SK-N-SH (cell line): Measurements from ENCODE around the gene ABCA8. TPM values are rescaled to one million over a fixed set of nuclear protein-coding genes. Genes with fewer than 3 reads are reported as not detected.

ENCODE experiments used
- CTCF ChIA-PET: fragments of 300-600, 350-600 bp; formaldehyde crosslinking; extraction: SDS; loops from one replicate; lab custom pipeline; 2021; lab: Yijun Ruan, JAX
- POLR2A ChIA-PET: fragments of 350-600 bp; sonication (Branson Sonifier 250); formaldehyde crosslinking; extraction: SDS; loops from one replicate; lab custom pipeline; 2020; ENCODE audit warnings: antibody characterized with exemption, inconsistent platforms; lab: Yijun Ruan, JAX
- DNase-seq: peaks from one replicate; pipeline ENCODE4 v3.0.0; 2012
- H2AFZ ChIP-seq: fragments of 200-600 bp; sonication (generic); 2 replicates; pipeline ENCODE4 v1.8.1; 2016; ENCODE audit warnings: antibody characterized with exemption, mild to moderate bottlenecking, low read depth
- H3F3A ChIP-seq: fragments of 200-600 bp; sonication (generic); replicated peaks from 2 replicates; pipeline ENCODE3; 2016; ENCODE audit warnings: antibody characterized with exemption, mild to moderate bottlenecking; ENCODE audit not compliant: insufficient read depth
- H3K27ac ChIP-seq, 2 experiments: fragments of 200-500 bp in 1 of 2; fragments of 200-600 bp in 1 of 2; sonication (Bioruptor generic) in 1 of 2; sonication (generic), shearing (Covaris generic) in 1 of 2; 2 replicates each; pipeline versions ENCODE4 v1.5.1 to v1.6.1; 2014 to 2016; ENCODE audit warnings: low read depth in 2 of 2, inconsistent platforms in 1 of 2, low read length in 1 of 2, mild to moderate bottlenecking in 1 of 2, mixed read lengths in 1 of 2
- H3K27me3 ChIP-seq: fragments of 200-600 bp; sonication (generic), shearing (Covaris generic); 2 replicates; pipeline ENCODE4 v1.6.1; 2016; ENCODE audit warnings: mixed run types; ENCODE audit not compliant: insufficient read depth
- H3K36me3 ChIP-seq, 2 experiments: fragments of 200-500 bp in 1 of 2; fragments of 200-600 bp in 1 of 2; sonication (Bioruptor generic) in 1 of 2; sonication (generic) in 1 of 2; replicated peaks in 1 of 2; 2 replicates each; pipeline versions ENCODE3 to v1.5.1; 2014 to 2016; ENCODE audit warnings: low read length in 1 of 2, mild to moderate bottlenecking in 1 of 2; ENCODE audit not compliant: insufficient read depth in 2 of 2, control insufficient read depth in 1 of 2
- H3K4me1 ChIP-seq, 2 experiments: fragments of 200-500 bp in 1 of 2; fragments of 200-600 bp in 1 of 2; sonication (Bioruptor generic) in 1 of 2; sonication (generic), shearing (Covaris generic) in 1 of 2; 2 replicates each; pipeline versions ENCODE4 v1.5.1 to v1.6.1; 2014 to 2016; ENCODE audit warnings: low read depth in 1 of 2, low read length in 1 of 2, mixed run types in 1 of 2; ENCODE audit not compliant: insufficient read depth in 2 of 2, control insufficient read depth in 1 of 2
- H3K4me2 ChIP-seq: fragments of 200-600 bp; sonication (generic), shearing (Covaris generic); 2 replicates; pipeline ENCODE4 v1.6.1; 2017; ENCODE audit warnings: mixed run types
- H3K4me3 ChIP-seq, 2 experiments: fragments of 200-500 bp in 1 of 2; fragments of 200-600 bp in 1 of 2; sonication (Bioruptor generic) in 1 of 2; sonication (generic), shearing (Covaris generic) in 1 of 2; 2 replicates each; pipeline versions ENCODE4 v1.5.1 to v1.8.1; 2014 to 2016; ENCODE audit warnings: low read depth in 2 of 2, inconsistent platforms in 1 of 2, low read length in 1 of 2, mild to moderate bottlenecking in 1 of 2, mixed read lengths in 1 of 2, moderate library complexity in 1 of 2
- H3K79me2 ChIP-seq: fragments of 200-600 bp; sonication (generic); 2 replicates; pipeline ENCODE4 v1.8.1; 2017; ENCODE audit warnings: mild to moderate bottlenecking; ENCODE audit not compliant: insufficient read depth
- H3K9ac ChIP-seq: fragments of 200-600 bp; sonication (generic); 2 replicates; pipeline ENCODE4 v1.6.1; 2017; ENCODE audit warnings: mixed run types
- H3K9me2 ChIP-seq: fragments of 200-600 bp; sonication (generic); 2 replicates; pipeline ENCODE4 v1.6.1; 2017; ENCODE audit warnings: mixed run types
- H3K9me3 ChIP-seq: fragments of 200-600 bp; sonication (generic); 2 replicates; pipeline ENCODE4 v1.6.1; 2017; ENCODE audit warnings: mixed run types, mild to moderate bottlenecking, moderate library complexity
- H4K20me1 ChIP-seq: fragments of 200-600 bp; sonication (generic); 2 replicates; pipeline ENCODE4 v1.6.1; 2017; ENCODE audit warnings: mild to moderate bottlenecking, mixed run types; ENCODE audit not compliant: insufficient read depth
- CHD2 ChIP-seq: fragments of 150-350 bp; IDR thresholded peaks from 2 replicates; pipeline ENCODE4 v1.6.1; 2018; ENCODE audit warnings: low read length; ENCODE audit not compliant: partially characterized antibody
- CTCF ChIP-seq: fragments of 200-600 bp; sonication (generic); IDR thresholded peaks from 2 replicates; pipeline ENCODE4 v1.6.1; 2017; ENCODE audit warnings: antibody characterized with exemption, mild to moderate bottlenecking, moderate library complexity
- ELF1 ChIP-seq: IDR thresholded peaks from 2 replicates; pipeline ENCODE4 v1.4.0; 2012
- EP300 ChIP-seq, 2 experiments: IDR thresholded peaks; 2 replicates each; pipeline versions ENCODE4 v1.4.0 to v1.6.1; 2012; ENCODE audit warnings: borderline replicate concordance in 1 of 2, low read depth in 1 of 2, low read length in 1 of 2
- EZH2phosphoT487 ChIP-seq: fragments of 200-600 bp; sonication (generic); IDR thresholded peaks from 2 replicates; pipeline ENCODE4 v1.6.1; 2017; ENCODE audit warnings: low read depth, mixed run types, mild to moderate bottlenecking, antibody characterized with exemption, moderate library complexity, borderline replicate concordance
- FOSL2 ChIP-seq: IDR thresholded peaks from 2 replicates; pipeline ENCODE4 v1.4.0; 2012; ENCODE audit warnings: low read depth, mild to moderate bottlenecking, moderate library complexity, borderline replicate concordance
- FOXJ3 ChIP-seq: sonication (generic); formaldehyde crosslinking; IDR thresholded peaks from 2 replicates; pipeline ENCODE4 v1.5.1; 2020; ENCODE audit warnings: mild to moderate bottlenecking, missing genetic modification reagents
- GABPA ChIP-seq: IDR thresholded peaks from 2 replicates; pipeline ENCODE4 v1.4.0; 2012; ENCODE audit warnings: low read depth, mild to moderate bottlenecking
- IRF3 ChIP-seq: fragments of 150-350 bp; IDR thresholded peaks from 2 replicates; pipeline ENCODE4 v1.6.1; 2016; ENCODE audit warnings: mild to moderate bottlenecking, low read depth, low read length
- JUND ChIP-seq: IDR thresholded peaks from 2 replicates; pipeline ENCODE4 v1.4.0; 2012
- MAX ChIP-seq: IDR thresholded peaks from 2 replicates; pipeline ENCODE4 v1.4.0; 2012; ENCODE audit warnings: low read depth
- MEF2A ChIP-seq: IDR thresholded peaks from 2 replicates; pipeline ENCODE4 v1.4.0; 2012; ENCODE audit warnings: low read depth, borderline replicate concordance
- NFIC ChIP-seq: IDR thresholded peaks from 2 replicates; pipeline ENCODE4 v1.4.0; 2012; ENCODE audit warnings: borderline replicate concordance
- NRF1 ChIP-seq: IDR thresholded peaks from 2 replicates; pipeline ENCODE4 v1.6.1; 2012; ENCODE audit warnings: low read depth, mild to moderate bottlenecking, low read length
- POLR2AphosphoS5 ChIP-seq: IDR thresholded peaks from 2 replicates; pipeline ENCODE4 v1.6.1; 2012; ENCODE audit warnings: low read depth, low read length
- RAD21 ChIP-seq: IDR thresholded peaks from 2 replicates; pipeline ENCODE4 v1.6.1; 2012; ENCODE audit warnings: mild to moderate bottlenecking, low read length
- RCOR1 ChIP-seq: fragments of 150-350 bp; IDR thresholded peaks from 2 replicates; pipeline ENCODE4 v1.6.1; 2017; ENCODE audit warnings: antibody characterized with exemption, low read length
- REST ChIP-seq: IDR thresholded peaks from 2 replicates; pipeline ENCODE4 v1.6.1; 2012; ENCODE audit warnings: mild to moderate bottlenecking, low read depth, low read length, moderate library complexity
- SIN3A ChIP-seq: IDR thresholded peaks from 2 replicates; pipeline ENCODE4 v1.6.1; 2012; ENCODE audit warnings: low read depth, mild to moderate bottlenecking, low read length, moderate library complexity, borderline replicate concordance
- SMC3 ChIP-seq: IDR thresholded peaks from 2 replicates; pipeline ENCODE4 v1.6.1; 2012; ENCODE audit warnings: low read depth, low read length, improper control_type of control experiment
- TAF1 ChIP-seq: IDR thresholded peaks from 2 replicates; pipeline ENCODE4 v1.6.1; 2012; ENCODE audit warnings: low read depth, mild to moderate bottlenecking, low read length, moderate library complexity, borderline replicate concordance
- TCF12 ChIP-seq: IDR thresholded peaks from 2 replicates; pipeline ENCODE4 v1.4.0; 2012
- TEAD4 ChIP-seq: IDR thresholded peaks from 2 replicates; pipeline ENCODE4 v1.4.0; 2012; ENCODE audit warnings: mild to moderate bottlenecking, borderline replicate concordance; ENCODE audit not compliant: insufficient read depth
- YY1 ChIP-seq: IDR thresholded peaks from 2 replicates; pipeline ENCODE4 v1.4.0; 2012; ENCODE audit warnings: low read depth, mild to moderate bottlenecking
- ZBTB33 ChIP-seq: IDR thresholded peaks from 2 replicates; pipeline ENCODE4 v1.4.0; 2012; ENCODE audit warnings: low read depth, borderline replicate concordance
- WGBS: methylation state at CpG from one replicate; pipeline ENCODE4 v1.1.6; 2017; ENCODE audit warnings: low lambda C conversion rate; 5-methylcytosine and 5-hydroxymethylcytosine counted together
- polyA plus RNA-seq, 3 experiments: library from polyadenylated mRNA; depleted of rRNA; stranded (reverse); fragments of >200 nt; gene quantifications; 2 replicates each; pipeline ENCODE4 v1.2.3, GENCODE V29; 2012

The ABCA8 gene
- polyA plus RNA-seq, 1 of the 3 experiments (the other 2 are of a cell fraction): 2.3 TPM

GRCh38 chr17:68821860-68822696, 133.1 kb downstream of the ABCA8 start:
- no peaks in the 10 kb centered on the region for H3K9me3 ChIP-seq
- no peak overlapping the region for H3K4me3 ChIP-seq
- no peaks in the 10 kb centered on the region for H3K79me2 ChIP-seq
- DNase-seq: peak; percentile 10
- H3K36me3 ChIP-seq: no peaks in the 10 kb centered on the region
- WGBS: under 1% methylated on average over 3 of the region's 3 CpGs
- H3K4me2 ChIP-seq: peak overlapping the region; percentile 60; the same call in 1 of the 2 replicates
- CTCF ChIA-PET: no interaction called here
- POLR2A ChIA-PET: no interaction called here
- no peak overlapping the region for H2AFZ ChIP-seq
- H3K9me2 ChIP-seq: no peaks in the 10 kb centered on the region
- no peak overlapping the region for H3K9ac ChIP-seq
- peaks cover 7% of the 10 kb centered on the region for H3F3A ChIP-seq
- no peaks in the 10 kb centered on the region for H3K27me3 ChIP-seq
- peaks cover 3 to 17% of the 10 kb centered on the region in 2 experiments for H3K4me1 ChIP-seq
- H3K27ac ChIP-seq: peak overlapping the region; percentile 31 to 51; a peak in 2 of 4 replicates
- H4K20me1 ChIP-seq: no peaks in the 10 kb centered on the region
- no peak for TF ChIP-seq NRF1
- no peak for TF ChIP-seq CHD2
- peak; percentile 91 for TF ChIP-seq TEAD4
- no peak for TF ChIP-seq CTCF
- TF ChIP-seq GABPA: no peak
- TF ChIP-seq RAD21: no peak
- no peak for TF ChIP-seq IRF3
- 0 out of 2 replicates have a peak, but pooled peaks have one; percentile 25 for TF ChIP-seq YY1
- peak; percentile 31; the same call in 1 of the 2 replicates for TF ChIP-seq RCOR1
- TF ChIP-seq POLR2AphosphoS5: peak; percentile 79; the same call in 1 of the 2 replicates
- no peak for TF ChIP-seq SIN3A
- no peak for TF ChIP-seq SMC3
- TF ChIP-seq EP300 (IDR thresholded peaks at IDR 0.05; ENCODE audit: borderline replicate concordance in 1 of 2, low read depth in 1 of 2, low read length in 1 of 2): peak; percentile 18 to 91; a peak in 3 of 4 replicates
- TF ChIP-seq EZH2phosphoT487: no peak
- TF ChIP-seq JUND: peak; percentile 99
- TF ChIP-seq MAX: peak; percentile 75
- peak; percentile 76; the same call in 1 of the 2 replicates for TF ChIP-seq NFIC
- no peak for TF ChIP-seq TAF1
- 0 out of 2 replicates have a peak, but pooled peaks have one; percentile 51 for TF ChIP-seq REST
- no peak for TF ChIP-seq FOXJ3 (CRISPR knock-in tag)
- TF ChIP-seq ELF1: no peak
- TF ChIP-seq ZBTB33: peak; percentile 88
- TF ChIP-seq MEF2A: peak; percentile 77
- peak; percentile 100 for TF ChIP-seq FOSL2
- peak; percentile 96 for TF ChIP-seq TCF12
